ENCODE measurements around the gene GOLGB1.
"Not testable (repeated sequence)": the region's sequence is repeated elsewhere in the genome, so short reads cannot be mapped to it uniquely, and the experiment has no call there.

GOLGB1 gene

DNA sequence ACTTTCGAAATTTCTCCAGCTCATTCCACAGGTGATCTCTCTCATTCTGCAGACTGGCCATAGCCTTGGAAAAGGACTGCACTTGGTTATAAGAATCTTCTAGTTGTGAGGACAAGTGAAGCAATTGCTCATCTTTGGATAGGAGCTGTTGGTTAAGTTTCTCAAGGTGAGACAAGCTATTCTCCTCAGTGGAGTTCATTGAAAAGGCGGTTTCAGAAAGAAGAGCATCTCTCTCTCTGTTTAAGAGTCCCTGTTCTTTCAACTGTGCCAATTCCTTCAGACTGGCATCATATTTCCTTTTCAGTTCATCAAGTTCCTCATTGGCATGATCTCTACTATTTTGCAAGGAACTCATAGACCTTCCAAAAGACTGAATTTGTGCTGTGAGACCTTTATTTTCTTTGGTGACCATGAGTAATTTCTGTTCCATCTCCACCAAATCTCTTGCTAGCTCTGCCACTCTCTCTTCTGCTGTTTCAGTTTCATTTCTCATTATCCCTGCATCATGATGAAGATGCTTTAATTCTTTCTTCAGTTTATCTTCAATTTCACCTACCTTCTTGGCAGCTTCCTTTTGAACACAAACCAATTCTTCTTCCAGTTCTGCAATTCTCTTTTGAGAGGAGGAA lies 58.6 kb downstream of the GOLGB1 start:
- DNase-seq (ENCODE audit: low read depth) = no peak

- DNase-seq (ENCODE audit: low read depth) = not testable (repeated sequence)
Measured at GRCh38 chr3:121688747-121689146, 60.8 kb downstream of the GOLGB1 start.

DNA sequence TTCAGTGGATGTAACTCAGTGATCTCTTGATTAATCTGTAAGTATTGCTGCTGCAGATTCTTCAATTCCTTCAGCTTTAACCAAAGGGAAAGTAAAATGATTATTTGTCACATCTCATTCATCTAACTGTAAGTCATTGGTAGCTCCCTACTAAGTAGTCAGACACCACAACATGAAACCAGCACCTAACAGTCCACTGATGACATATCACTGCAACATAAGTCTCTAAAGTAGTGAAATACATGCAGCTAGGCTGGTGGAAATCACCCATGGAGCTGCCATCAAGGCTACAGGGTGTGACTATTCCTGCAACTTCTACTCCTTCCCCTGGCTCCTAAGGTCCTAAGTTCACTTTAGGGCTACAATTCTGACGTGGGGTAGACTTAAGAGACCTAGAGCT lies 67.7 kb downstream of the GOLGB1 start:
- no peak for DNase-seq (ENCODE audit: low read depth)

DNA sequence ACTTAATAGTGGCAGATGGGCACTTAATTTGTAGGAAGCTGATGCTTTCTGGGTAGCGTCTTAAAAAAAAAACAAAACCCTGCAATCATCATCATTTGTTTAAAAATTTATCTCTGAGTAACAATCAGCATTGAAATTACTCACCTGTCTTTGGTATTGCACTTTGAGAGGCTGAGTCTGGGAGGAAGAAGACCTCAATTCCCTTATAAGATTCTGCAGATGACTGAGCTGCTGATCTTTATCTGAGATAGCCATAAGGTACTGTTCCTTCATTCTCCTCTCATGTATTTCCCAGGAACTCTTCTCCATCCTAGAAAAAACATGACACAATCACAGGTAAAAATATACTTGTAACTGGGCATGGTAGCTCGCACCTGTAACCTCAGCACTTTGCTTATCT lies 72.4 kb downstream of the GOLGB1 start:
- no peak for DNase-seq (ENCODE audit: low read depth)

GRCh38 chr3:121670676-121671075 lies 78.9 kb downstream of the GOLGB1 start:
- no peak for DNase-seq (ENCODE audit: low read depth)

GRCh38 chr3:121667333-121667732 lies 82.2 kb downstream of the GOLGB1 start:
- DNase-seq (ENCODE audit: low read depth) = no peak

GRCh38 chr3:121665488-121665887 lies 84.1 kb downstream of the GOLGB1 start:
- no peak for DNase-seq (ENCODE audit: low read depth)

- no peak for DNase-seq (ENCODE audit: low read depth)
Measured at GRCh38 chr3:121663171-121663847, 86.2 kb downstream of the GOLGB1 start.

DNA sequence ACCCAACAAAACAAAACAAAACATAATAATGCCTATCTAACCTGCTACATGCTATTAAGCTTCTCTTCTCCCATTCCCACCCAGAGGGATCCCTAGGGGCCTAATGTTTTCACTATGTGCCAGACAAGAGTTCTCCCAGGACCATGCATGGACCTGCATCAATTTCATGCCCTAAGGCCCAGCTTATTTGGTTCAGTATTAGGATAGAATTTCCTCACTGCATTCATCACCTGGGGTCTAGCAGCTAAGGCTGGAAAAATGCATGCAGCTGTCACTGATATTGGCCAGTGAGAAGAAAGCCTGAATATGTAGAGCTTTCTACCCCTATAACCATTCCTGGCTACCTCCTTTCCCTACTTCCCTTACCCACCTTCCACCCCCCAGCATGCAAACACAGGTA lies 86.8 kb downstream of the GOLGB1 start:
- DNase-seq (ENCODE audit: low read depth) = no peak

DNA sequence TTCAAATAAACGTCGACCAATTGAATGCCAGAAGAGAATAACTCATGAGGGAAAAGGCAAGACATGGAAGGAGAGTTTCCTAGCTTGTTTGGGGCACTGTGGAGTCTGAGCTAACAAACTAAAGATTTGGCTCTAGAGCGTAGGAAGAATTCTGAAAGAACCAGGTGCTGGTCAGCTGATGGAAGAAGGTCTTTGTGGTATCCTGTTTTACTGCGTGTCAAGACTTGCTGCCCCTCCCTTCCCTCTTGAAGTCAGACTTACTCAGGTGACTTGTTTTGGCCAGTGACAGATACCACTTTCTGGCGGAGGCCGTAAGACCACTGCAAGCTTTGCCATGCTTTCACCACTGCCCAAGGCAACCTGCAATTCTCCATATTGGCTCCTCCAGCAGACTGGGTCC lies 88.2 kb downstream of the GOLGB1 start:
- DNase-seq (ENCODE audit: low read depth) = no peak

GRCh38 chr3:121660356-121661171 lies 89.0 kb downstream of the GOLGB1 start, which contains the start of gene HCLS1:
Gene HCLS1 (minus strand): TSS chr3:121660903. CDS start chr3:121658347, 2,556 bp downstream.
- DNase-seq (ENCODE audit: low read depth) = no peak

DNA sequence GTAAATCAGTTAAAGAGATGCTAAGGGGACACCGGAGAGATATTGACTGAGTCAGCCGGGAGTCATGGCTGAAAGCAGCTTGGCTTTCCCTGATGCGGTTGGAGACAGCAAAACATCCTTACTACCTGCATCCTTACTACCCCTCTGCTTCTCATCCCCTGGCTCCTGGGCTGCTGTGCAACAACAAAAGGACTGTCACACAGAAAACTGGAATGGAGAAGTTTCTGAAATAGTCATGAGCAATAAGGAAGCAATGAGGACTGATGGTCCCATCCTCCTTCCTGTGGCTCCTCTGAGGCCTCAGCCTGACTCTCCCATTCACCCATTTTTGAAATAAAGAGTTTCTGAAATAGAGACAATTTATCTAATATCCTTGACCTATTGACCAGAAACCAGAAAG lies 90.0 kb downstream of the GOLGB1 start:
- DNase-seq (ENCODE audit: low read depth) = no peak

DNA sequence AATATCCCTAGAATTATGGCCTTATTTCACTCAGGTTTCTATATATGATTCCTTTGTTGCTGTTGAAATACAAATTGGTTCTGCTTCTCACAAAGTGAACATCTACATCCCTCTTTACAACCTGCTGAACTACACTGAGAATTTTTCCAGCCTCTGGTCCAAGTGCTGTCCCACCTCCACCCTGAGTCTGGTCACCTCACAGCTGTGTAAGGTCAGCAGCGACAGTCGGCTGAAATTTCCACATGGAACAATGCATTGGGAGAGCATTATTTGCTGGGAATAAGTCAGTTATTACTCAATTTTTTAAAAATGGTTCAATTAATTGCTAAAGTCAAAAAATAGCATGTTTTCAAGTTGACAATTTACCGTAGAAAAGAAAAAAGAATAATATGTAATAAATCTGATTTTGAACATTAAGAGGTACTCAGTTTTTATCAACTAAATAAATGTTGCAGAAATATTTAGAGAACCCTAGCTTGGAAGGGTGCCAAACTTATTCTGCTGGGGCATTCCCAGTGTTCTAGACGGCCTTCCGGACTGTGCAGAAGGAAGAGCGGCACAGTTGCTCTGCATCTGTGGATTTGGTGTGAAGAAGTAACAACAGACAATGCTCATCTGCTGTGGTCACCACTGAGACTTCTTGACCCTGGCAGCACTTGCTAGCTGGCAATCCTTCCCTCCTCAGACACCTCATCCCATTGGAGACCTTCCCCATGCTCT lies 90.7 kb downstream of the GOLGB1 start:
- no peak for DNase-seq (ENCODE audit: low read depth)

DNA sequence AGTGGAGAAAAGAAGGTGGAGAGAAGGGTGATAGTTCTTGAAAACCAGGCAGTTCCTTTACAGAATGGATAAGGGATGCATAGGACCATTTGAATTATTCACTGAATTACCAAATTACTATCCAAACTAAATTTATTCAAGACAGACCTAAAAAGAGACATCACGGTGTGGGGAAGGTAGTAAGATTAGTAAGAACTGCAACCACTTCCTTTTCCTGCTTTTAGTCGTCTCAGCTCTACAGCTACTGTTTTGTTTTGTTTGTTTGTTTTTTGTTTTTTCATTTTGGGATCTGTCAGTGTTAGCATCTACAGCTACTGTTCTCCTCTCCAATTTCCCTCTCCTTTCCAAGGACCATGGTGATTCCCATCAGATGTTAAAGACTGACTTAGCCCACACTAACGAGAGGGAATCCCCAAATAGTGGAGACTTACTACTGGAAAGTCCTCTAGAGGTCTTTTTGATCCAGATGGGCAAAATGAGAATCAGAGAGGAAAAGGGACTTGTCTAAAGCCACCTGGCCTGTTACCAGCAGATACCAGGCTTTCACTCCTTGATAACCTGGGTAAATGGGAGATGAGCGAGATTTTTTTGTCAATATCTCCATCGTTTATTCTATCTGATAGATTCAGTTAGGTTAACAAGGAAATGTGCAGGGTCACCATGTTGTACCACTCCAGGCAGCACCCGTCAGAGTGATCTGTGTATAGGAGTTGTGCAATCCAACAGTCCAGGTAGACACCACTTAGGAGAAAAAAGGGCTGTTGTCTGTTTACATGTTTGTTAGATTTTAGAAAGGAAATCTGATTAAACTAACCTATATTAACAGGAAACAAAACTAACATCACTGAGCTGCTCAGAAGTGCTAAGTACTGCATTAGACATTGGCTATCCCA lies 94.8 kb downstream of the GOLGB1 start:
- DNase-seq (ENCODE audit: low read depth) = no peak

GRCh38 chr3:121651684-121652083 lies 97.9 kb downstream of the GOLGB1 start:
- DNase-seq (ENCODE audit: low read depth) = no peak

GRCh38 chr3:121649645-121650044 lies 99.9 kb downstream of the GOLGB1 start:
- DNase-seq (ENCODE audit: low read depth) = no peak

DNA sequence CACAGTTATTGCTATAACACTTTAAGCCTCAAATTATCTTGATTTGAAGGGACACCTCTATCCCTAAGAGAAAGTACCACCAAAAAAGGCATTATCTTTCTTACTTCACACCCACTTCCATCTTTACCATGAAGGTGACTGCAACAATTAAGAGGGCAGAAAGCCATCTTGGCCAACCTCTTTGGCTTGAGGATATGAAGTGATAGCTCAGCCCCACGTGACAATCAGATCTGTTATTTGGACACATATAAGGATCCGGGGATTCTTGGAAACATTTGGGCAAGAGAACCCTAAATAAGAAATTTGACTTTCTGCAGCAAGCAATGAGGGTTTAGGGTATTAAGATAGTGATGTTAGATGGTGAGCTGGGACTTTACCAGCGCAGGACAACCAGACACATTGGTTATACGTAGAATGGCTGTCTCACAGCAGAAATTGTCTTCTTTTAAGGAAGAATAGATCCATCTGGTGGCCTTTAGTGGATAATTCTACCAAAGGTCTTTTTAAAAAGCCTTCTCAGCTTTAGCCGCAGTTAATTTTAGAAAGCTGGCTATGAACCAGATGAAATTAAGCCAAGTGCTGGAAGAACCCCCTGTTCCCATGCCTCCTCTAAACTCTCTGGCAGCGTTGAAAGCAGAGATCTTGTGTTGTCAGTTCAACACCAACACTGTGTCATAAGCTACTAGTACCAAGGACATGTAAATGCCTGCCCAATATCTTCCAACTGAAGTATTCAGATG lies 101.2 kb downstream of the GOLGB1 start:
- DNase-seq (ENCODE audit: low read depth) = peak; percentile 6

GRCh38 chr3:121645054-121645453 lies 104.5 kb downstream of the GOLGB1 start:
- DNase-seq (ENCODE audit: low read depth) = no peak

DNA sequence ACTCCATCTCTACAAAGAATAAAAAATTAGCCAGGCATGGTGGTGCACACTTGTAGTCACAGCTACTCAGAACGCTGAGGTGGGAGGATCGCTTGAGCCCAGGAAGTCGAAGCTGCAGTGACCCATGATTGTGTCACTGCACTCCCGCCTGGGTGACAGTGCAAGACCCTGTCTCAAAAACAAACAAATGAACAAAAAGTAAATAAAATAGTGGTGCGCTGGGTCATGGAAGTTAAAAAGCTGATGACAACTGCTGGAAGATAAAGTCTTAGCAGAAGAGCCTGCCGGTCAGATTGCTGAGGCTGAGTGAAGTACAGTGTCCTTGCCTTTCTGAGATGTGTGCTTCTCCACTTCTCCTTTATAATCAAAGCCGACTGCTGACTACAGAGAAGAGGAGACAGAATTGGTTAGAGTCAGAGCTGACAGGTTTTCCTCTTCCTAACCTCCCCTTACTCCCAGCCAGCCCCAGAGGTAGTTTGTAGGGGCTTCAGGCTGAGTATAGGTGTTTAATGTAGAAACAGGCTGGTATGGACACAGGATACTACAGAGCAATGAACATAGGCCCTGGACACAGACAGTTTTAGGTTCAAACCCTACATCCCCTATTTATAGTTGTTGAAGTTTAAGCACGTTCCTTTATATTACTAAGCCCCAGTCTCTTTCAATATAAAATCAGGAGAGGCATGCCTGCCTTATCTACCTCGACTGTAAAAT lies 106.8 kb downstream of the GOLGB1 start:
- DNase-seq (ENCODE audit: low read depth) = no peak

DNA sequence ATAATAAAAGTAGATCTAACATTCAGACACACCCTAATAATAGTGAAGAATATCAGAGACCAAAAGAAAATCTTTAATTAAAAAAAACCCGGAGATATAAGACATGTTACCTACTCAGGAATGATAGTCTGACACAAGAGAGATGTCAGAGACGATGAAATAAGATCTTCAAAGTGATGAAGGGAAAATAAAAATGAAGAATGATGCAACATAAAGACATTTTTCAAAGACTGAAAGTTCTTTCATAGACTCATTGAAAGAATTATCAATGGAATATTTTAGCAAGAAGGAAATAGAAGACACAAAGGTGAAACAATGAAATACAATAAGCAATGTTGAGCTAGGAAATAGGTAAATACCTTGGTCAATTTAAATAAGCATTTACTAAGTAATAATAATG lies 108.4 kb downstream of the GOLGB1 start:
- DNase-seq (ENCODE audit: low read depth) = no peak

Data from fibroblast of the conjunctiva (primary cell).